CD4-positive, alpha-beta T cell treated with Interleukin-4 for 4 hours (primary cell): ENCODE data around the gene SAP30L.

Experiments
- DNase-seq: peaks from one replicate; pipeline ENCODE4 v3.0.0-alpha.2; 2020

The SAP30L gene

GRCh38 chr5:154482528-154483449 lies 37.0 kb downstream of the SAP30L start:
- DNase-seq = no peak

DNA sequence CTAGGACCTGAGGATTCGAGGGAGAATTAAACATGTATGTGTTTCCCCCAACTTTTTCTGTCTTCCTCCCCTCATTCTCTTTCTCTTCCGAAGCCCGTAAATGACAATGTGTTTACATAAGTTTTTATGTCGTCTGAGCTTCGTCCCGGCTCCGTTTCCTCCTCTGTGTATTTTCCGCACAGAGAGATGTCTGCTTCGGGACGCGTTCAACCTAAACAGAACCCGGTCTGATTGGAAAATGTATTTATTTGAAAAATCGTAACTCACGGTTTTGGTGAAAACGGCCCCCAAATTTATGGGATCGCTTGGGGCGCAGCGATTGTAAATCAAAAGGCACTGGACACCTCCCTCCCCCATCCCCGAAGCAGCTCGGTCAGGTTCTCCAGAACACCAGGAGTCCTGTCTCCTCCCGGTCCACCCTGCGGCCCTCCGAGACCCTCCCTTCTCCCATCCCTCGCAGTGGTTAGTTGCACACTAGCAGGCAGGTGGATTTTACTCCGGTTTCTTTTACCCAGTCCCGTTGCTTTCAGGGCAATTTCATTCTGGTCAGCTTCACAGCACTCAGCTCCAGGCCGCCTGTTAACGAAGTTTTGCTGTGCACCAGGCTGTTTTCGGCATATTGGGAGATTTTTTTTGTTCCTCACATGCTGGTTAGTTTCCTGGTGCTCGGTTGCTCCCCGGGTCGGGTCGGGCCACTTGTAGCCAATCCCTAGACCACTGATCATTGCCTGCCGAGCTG lies 38.0 kb downstream of the SAP30L start:
- no peak for DNase-seq

- DNase-seq = no peak
Measured at GRCh38 chr5:154484393-154485095, 38.7 kb downstream of the SAP30L start.

DNA sequence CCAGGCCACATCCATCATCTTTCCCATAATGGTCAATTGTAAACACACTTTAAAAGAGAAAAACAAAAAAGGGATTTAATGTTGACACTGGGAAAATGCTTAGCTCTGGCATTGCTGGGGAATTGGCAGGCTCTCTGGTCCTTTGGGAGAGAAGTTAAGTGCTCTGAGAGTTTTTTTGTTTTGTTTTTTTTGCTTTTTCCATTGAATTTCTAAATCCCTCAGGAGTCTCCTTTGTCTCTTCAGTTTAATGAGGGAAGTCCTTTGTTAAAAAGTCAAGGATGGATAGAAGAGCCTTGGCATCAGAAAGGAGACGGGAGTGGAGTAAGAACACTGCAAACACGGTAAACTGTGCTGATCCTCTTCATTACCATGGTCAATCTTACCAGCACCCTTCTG lies 39.3 kb downstream of the SAP30L start:
- DNase-seq = no peak

GRCh38 chr5:154485850-154486426 lies 40.1 kb downstream of the SAP30L start:
- no peak for DNase-seq

- DNase-seq = no peak
Measured at GRCh38 chr5:154486427-154486866, 40.6 kb downstream of the SAP30L start.

GRCh38 chr5:154487541-154487940 lies 41.7 kb downstream of the SAP30L start:
- DNase-seq = no peak

DNA sequence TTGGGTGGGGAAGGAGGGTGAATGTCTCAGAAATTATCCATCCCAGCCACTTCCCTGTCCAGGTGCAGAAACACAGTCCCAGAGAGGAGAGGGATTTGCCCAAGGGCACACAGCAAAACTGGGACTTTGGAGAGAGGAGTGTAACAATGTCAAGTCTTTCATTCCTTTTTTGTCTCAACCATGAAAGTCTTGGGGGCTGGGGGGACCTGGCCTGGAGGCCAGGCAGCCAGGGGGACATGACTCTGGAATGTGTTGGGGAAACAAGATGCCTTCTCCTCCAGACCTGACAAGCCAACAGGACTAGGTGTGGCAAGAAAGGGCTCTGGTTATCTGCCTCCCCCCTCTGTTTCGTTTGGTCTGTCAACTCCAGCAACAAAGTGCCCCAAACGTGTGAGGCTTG lies 46.1 kb downstream of the SAP30L start:
- DNase-seq = no peak

- no peak for DNase-seq
Measured at GRCh38 chr5:154493274-154493673, 47.5 kb downstream of the SAP30L start.

- DNase-seq = no peak
Measured at GRCh38 chr5:154494036-154494435, 48.2 kb downstream of the SAP30L start.

- DNase-seq = no peak
Measured at GRCh38 chr5:154498591-154498990, 52.8 kb downstream of the SAP30L start.

DNA sequence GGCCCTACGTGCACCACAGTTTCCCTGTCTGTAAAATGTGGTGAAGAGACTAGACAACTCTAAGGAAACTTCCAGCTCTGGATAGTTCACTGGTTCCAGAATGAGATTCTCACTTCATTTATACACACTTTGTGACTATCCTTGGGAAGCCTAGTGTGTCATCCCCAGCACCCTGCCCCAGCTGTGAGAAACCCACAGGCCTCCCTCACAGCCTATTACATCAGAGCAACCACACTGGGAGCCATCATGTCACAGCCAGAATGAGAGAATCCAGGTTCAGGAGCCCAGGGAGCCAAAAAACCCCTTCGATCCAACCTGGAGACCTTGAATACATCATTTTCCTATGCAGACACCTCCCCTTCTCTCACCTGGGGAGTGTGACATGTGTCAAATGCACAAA lies 53.2 kb downstream of the SAP30L start:
- DNase-seq = no peak

DNA sequence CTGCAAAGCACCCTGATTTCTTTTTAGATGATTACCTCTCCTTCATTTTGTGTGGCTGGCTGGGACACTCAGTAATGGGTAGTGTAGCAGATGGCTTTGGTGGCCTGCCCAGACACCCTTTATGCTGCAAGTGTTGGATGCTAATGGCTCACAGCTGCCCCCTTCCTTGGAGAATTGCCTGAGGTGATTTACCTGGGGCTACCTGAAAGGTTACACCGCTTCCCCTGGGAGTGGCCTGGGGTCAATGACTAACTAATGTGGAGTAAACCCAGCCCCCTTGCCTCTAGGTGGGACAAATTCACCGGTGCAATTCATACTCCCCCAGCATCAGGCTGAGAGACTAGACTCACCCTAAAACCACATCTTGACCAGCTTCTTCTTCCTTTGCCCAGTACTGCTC lies 55.8 kb downstream of the SAP30L start:
- DNase-seq = no peak

- no peak for DNase-seq
Measured at GRCh38 chr5:154502180-154502579, 56.4 kb downstream of the SAP30L start.

DNA sequence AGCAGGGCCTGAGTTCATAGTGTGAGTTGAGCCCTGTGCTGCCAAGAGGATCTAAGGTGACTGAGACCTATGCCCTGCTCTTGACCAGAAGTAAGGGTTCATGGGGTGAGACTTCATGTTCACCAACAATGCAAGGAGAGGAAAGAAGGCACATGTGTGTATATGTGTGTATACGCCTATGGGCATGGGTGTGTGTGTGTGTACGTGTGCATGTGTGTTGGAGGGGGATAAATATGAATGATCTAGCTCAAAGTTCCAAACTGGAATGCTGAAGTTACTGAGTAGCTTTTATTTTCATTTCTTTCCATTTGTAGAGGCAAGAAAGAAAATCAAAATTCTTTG lies 57.9 kb downstream of the SAP30L start:
- no peak for DNase-seq

GRCh38 chr5:154505567-154505966 lies 59.8 kb downstream of the SAP30L start:
- DNase-seq = no peak

DNA sequence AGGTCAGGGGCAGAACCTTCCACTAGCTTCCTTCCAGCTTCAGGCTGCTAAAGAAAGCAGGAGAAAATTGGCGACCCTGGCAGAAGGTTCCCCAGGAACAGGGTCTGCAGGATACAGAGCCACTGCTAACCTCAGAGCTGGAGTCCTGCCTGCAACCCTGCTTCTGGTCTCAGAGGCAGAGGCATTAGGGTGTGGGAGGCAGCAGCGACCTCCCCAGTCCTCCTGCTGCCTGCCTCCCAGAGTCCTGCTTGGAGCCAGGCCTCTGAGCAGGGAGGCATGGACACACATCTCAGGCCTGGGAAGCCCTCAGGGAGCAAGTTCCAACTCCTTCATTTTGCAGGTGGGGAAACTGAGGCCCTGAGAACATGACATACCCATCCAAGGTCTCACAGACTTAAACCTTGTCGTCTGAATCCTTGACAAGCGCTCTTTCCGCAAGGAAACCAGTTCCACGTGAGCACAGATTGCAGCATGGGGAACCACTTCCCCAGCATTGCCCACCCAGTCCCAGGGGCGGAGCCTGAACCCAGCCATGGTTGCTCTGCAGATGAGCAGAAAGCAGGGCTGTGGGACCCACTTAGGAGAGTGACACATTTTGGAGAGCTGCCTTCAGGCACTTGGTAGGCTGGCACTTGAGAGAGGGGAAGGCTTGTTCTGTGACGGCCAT lies 60.4 kb downstream of the SAP30L start:
- no peak for DNase-seq

DNA sequence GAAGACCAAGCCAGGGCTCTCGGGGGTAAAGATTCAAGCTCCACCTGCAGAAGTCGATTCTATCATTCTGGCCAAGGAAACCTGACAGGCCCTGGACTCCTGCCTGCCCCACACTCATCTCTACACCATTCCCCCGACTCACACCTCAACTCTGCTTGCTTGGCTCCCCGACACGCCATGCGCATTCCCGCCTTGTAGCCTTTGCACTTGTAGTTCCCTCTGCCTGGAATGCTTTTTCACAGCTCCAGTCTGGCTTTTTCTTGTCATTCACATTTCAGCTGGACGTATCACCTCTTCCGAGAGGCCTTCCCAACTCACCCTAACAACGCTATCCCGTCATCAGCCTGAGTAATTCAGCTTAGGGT lies 60.9 kb downstream of the SAP30L start:
- DNase-seq = no peak

DNA sequence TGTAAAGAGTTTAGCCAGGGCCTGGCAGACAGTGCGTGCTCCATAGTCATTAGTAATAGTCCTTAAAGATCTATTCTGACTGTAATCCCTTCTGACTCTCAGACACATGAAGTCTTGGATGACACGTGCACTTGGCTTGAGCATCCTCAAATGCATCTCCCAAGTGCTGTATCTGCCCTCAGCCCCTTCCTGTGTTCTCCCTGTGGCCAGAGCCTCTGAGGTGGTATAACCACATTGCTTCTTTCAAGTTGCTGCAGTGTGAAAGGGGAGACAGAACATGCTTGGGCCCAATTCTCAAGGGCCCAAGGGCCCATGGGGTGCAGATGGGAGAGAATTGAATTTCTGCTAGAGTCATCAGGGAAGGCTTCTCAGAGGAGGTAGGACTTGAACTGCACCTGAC lies 62.3 kb downstream of the SAP30L start:
- DNase-seq = no peak

DNA sequence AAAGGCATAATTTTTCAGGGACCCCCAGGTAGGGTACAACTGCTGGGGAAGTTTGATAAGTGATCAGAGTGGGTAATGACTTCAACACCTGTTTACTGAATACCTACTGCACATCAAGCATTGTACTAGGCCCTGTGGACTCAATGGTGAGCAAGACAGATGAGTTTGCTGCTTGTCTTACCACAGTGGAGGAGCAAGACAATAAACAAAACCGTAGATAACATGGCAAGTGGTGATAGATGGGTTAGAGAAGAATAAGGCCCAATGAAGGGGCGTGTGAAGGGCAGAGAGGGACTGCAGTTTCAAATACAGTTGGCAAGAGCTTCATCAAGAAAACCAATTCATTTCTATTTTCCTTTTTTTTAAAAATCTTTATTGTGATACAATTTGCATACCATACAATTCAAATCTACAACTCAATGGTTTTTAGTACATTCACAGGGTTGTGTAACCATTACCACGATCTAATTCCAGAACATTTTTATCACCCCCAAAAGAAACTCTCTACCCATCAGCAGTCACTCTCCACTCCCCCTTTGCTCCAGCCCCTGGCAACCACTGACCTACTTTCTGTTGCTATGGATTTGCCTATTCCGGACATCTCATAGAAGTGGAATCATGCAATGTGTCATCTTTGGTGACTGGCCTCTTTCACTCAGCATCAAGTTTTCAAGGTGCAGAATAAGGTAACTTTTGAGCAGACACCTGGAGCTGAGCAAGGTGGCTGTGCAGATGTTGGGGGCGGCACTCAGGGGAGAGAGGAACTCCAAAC lies 64.2 kb downstream of the SAP30L start:
- no peak for DNase-seq
